NT2/D1 (cell line): ENCODE data around the gene TOMM20.
"Not testable (repeated sequence)": the region's sequence is repeated elsewhere in the genome, so short reads cannot be mapped to it uniquely, and the experiment has no call there.

Source experiments
- SUZ12 ChIP-seq: IDR thresholded peaks from 2 replicates; pipeline ENCODE4 v1.6.1; 2011; ENCODE audit not compliant: insufficient read length, insufficient read depth; ENCODE audit errors: extremely low read depth
- YY1 ChIP-seq: IDR thresholded peaks from 2 replicates; pipeline ENCODE4 v1.6.1; 2011; ENCODE audit not compliant: insufficient read length, insufficient read depth
- ZNF274 ChIP-seq: IDR thresholded peaks from 2 replicates; pipeline ENCODE4 v1.6.1; 2011; ENCODE audit warnings: mild to moderate bottlenecking, low read depth, low read length

GRCh38 chr1:235159930-235160329 lies 31.3 kb upstream of the TOMM20 start:
- not testable (repeated sequence) for TF ChIP-seq ZNF274, YY1, SUZ12
